Upper lobe of right lung (tissue), 1 donor: ENCODE results near the gene SPOCD1. TPM values are rescaled to one million over a fixed set of nuclear protein-coding genes. Genes with fewer than 3 reads are reported as not detected.

ENCODE experiments used
- ATAC-seq: fragments of 200-7000 bp; cut with Tn5 transposase; one replicate; pipeline ENCODE4 v1.9.1; 2020; ENCODE audit warnings: mild to moderate bottlenecking, moderate library complexity
- DNase-seq: peaks from one replicate; pipeline ENCODE4 v3.0.0-alpha.2; 2020
- H3K27ac ChIP-seq: fragments of 200-600 bp; one replicate; pipeline ENCODE4 v1.8.0; 2022
- H3K27me3 ChIP-seq: fragments of 200-600 bp; one replicate; pipeline ENCODE4 v1.8.0; 2022; ENCODE audit warnings: mild to moderate bottlenecking
- H3K36me3 ChIP-seq: fragments of 200-600 bp; one replicate; pipeline ENCODE4 v1.8.0; 2022
- H3K4me1 ChIP-seq: fragments of 200-600 bp; one replicate; pipeline ENCODE4 v1.8.0; 2022
- H3K4me3 ChIP-seq: fragments of 200-600 bp; one replicate; pipeline ENCODE4 v1.8.0; 2022; ENCODE audit warnings: mild to moderate bottlenecking
- H3K9me3 ChIP-seq: fragments of 200-600 bp; one replicate; pipeline ENCODE4 v1.8.0; 2022
- intact Hi-C: fragments of 100-400 bp; cut with DNase I; formaldehyde crosslinking; loops from one replicate; pipeline ENCODE4 v1.11.0; 2022
- total RNA-seq: library from RNA; stranded (reverse); fragmentation: NEBNext Ultra II Directional; extraction: Animal tissue kit (Norgen Biotek cat#: 25700); gene quantifications from one replicate; pipeline ENCODE4 v1.2.1, GENCODE V29; 2021
- TF ChIP-seq, protein P1 (sequence below): fragments of 200-600 bp; IDR thresholded peaks from one replicate; pipeline ENCODE4 v1.8.0; 2022; ENCODE audit warnings: antibody characterized with exemption
- donor health status: DM: no; HTN: yes; CAD: no; lungs with severe emphysema.

The SPOCD1 gene
- total RNA-seq, 1 donor from 2014 or later = 31.4 TPM

DNA sequence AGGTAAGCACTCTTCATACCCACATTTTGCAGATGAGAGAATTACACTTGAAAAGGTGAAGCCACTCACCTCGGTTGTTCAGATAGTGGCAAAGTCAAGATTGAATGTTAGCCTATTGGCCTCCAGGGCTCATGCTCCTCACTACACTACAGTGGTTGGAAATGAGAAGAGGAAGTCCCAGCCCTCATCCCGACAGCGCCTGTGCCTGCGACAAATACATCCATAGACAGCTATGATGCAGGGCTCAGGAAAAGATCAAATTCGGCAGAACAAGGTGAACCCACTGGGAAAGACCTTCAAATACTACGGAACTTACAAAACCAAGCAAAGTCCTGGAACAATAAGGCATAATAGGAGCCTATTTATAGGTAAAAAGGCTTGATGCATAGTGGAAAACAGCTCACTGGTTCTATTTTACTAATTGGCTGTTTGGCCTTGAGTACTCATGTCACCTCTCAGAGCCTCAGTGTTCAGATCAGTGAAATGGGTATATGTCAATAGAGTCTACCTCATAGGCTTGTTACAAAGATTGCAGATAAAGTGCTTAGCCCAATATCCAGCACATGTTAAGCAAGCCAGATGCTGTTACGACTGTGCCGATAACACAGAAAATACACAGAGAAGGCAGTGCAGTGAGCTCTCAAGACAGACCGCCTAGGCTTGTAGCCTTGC is 3.5 kb downstream of the SPOCD1 start:
- Histone ChIP-seq H3K27me3 (no peaks in the 10 kb centered on the region), H3K9me3 (no peaks in the 10 kb centered on the region), H3K27ac (no peak overlapping the region), H3K4me3 (no peak overlapping the region), H3K36me3 (no peaks in the 10 kb centered on the region), H3K4me1 (no peaks in the 10 kb centered on the region)
- intact Hi-C loops = loop anchor here (10.0 kb wide), 1 partner anchor 143 kb away; no protein-coding TSS in a partner anchor
- DNase-seq = no peak
- no peak for ATAC-seq
- TF ChIP-seq, protein P1, sequence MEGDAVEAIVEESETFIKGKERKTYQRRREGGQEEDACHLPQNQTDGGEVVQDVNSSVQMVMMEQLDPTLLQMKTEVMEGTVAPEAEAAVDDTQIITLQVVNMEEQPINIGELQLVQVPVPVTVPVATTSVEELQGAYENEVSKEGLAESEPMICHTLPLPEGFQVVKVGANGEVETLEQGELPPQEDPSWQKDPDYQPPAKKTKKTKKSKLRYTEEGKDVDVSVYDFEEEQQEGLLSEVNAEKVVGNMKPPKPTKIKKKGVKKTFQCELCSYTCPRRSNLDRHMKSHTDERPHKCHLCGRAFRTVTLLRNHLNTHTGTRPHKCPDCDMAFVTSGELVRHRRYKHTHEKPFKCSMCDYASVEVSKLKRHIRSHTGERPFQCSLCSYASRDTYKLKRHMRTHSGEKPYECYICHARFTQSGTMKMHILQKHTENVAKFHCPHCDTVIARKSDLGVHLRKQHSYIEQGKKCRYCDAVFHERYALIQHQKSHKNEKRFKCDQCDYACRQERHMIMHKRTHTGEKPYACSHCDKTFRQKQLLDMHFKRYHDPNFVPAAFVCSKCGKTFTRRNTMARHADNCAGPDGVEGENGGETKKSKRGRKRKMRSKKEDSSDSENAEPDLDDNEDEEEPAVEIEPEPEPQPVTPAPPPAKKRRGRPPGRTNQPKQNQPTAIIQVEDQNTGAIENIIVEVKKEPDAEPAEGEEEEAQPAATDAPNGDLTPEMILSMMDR = no peak

GRCh38 chr1:31811605-31812004 is 4.2 kb downstream of the SPOCD1 start:
- Histone ChIP-seq H3K27me3 (no peaks in the 10 kb centered on the region), H3K4me3 (no peak overlapping the region), H3K36me3 (no peaks in the 10 kb centered on the region), H3K27ac (no peak overlapping the region), H3K9me3 (no peaks in the 10 kb centered on the region), H3K4me1 (no peaks in the 10 kb centered on the region)
- ATAC-seq (no peak), DNase-seq (no peak)
- intact Hi-C loops = loop anchor here (10.0 kb wide), 1 partner anchor 143 kb away; no protein-coding TSS in a partner anchor
- TF ChIP-seq, protein P1 = no peak

DNA sequence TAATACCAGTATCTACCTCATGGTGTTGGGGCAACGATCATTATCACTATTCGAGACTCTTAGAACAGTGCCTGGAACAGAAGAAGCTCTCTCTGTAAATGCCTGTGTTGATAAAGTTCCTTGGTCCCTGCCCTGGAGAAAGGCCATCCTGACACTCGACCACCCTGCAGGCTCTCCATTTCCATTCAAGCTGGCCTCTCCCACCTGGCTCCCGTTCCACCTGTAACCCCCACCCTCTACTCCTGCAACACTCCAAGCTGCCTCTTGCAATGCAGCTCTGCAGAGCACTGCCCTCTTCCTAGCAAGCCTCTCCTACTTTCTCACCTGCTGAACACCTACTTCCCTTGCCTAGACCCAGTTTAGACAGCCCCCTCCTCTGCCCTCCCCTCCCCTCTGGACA is 6.1 kb downstream of the SPOCD1 start:
- Histone ChIP-seq H3K36me3 (no peaks in the 10 kb centered on the region), H3K27me3 (no peaks in the 10 kb centered on the region), H3K9me3 (no peaks in the 10 kb centered on the region), H3K27ac (no peak overlapping the region), H3K4me1 (no peaks in the 10 kb centered on the region), H3K4me3 (no peak overlapping the region)
- ATAC-seq = no peak
- TF ChIP-seq, protein P1 = no peak
- no peak for DNase-seq
- intact Hi-C loops = loop anchor here (10.0 kb wide), 1 partner anchor 145 kb away; no protein-coding TSS in a partner anchor

DNA sequence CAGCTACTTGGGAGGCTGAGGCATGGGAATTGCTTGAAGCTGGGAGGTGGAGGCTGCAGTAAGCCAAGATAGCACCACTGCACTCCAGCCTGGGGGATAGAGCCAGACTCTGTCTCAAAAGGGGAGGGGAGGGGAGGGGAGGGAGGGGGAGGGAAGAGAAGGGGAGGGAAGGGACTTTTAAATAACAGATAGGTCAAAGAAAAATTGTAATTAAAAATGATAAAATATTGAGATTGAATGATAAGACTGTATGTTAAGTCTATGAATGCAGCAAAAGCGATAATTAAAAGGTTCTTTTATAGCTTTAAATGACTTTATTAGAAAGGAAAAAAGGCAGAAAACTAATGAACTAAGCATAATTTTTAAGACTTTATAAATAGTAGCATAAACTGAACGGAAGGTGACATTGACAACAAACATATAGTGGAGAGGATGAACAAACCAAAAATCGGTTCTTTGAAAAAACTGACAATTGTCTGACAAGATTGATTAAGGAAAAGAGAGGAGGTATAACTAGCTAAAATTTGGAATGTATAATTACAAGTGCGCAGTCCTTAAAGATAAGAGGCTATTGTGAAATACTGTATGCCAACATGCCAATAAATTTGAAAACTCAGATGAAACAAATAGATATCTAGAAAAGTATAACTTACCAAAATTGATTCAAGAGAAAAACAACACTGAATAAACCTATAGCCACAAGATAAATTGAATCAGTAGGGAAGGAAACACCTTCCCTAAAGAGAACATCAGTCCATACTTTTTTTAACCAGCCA is 8.4 kb downstream of the SPOCD1 start:
- H3K36me3 ChIP-seq = no peaks in the 10 kb centered on the region
- H3K27me3 ChIP-seq = no peaks in the 10 kb centered on the region
- no peak overlapping the region for H3K4me3 ChIP-seq
- ATAC-seq (no peak), DNase-seq (no peak)
- TF ChIP-seq, protein P1 = no peak
- H3K4me1 ChIP-seq = no peaks in the 10 kb centered on the region
- intact Hi-C loops = no loop called here
- no peaks in the 10 kb centered on the region for H3K9me3 ChIP-seq
- no peak overlapping the region for H3K27ac ChIP-seq

DNA sequence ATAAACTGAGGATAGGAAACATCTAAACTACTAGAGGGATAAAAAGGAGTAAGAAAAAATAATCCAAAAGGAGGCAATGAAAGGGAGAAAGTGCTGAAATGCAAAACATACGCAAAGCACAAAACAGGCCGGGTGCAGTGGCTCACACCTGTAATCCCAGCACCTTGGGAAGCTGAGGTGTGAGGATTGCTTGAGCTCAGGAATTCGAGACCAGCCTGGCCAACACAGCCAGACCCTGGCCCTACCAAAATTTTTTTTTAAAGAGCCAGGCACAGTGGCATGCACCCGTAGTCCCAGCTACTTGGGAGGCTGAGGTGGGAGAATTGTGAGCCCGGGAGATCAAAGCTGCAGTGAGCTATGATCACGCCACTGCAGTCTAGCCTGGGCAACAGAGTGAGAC is 10.5 kb downstream of the SPOCD1 start:
- Histone ChIP-seq H3K9me3 (no peaks in the 10 kb centered on the region), H3K27ac (no peak overlapping the region), H3K27me3 (no peaks in the 10 kb centered on the region), H3K4me3 (no peak overlapping the region), H3K4me1 (no peaks in the 10 kb centered on the region), H3K36me3 (no peaks in the 10 kb centered on the region)
- intact Hi-C loops = no loop called here
- ATAC-seq = no peak
- TF ChIP-seq, protein P1 = no peak
- no peak for DNase-seq
